ENCODE measurements around the gene LAMA3.

Gene LAMA3

GRCh38 chr18:23908827-23909226, 219.6 kb downstream of the LAMA3 start:
- H3K4me3 ChIP-seq (ENCODE audit: low read depth, low read length): no peak overlapping the region
- TF ChIP-seq CTCF (IDR thresholded peaks at IDR 0.05; ENCODE audit: control insufficient read depth, extremely low read depth, insufficient read depth): no peak

GRCh38 chr18:23910032-23910431, 220.8 kb downstream of the LAMA3 start:
- H3K4me3 ChIP-seq (ENCODE audit: low read depth, low read length): no peak overlapping the region
- DNase-seq (ENCODE audit: low read depth): no peak
- TF ChIP-seq CTCF (IDR thresholded peaks at IDR 0.05; ENCODE audit: control insufficient read depth, extremely low read depth, insufficient read depth): no peak

More at GRCh38 chr18:23908827-23909226, 219.6 kb downstream of the LAMA3 start:
- no peak for DNase-seq (ENCODE audit: low read depth)

GRCh38 chr18:23912356-23912755, 223.1 kb downstream of the LAMA3 start:
- no peak overlapping the region for H3K4me3 ChIP-seq (ENCODE audit: low read depth, low read length)
- DNase-seq (ENCODE audit: low read depth): no peak
- no peak for TF ChIP-seq CTCF (IDR thresholded peaks at IDR 0.05; ENCODE audit: control insufficient read depth, extremely low read depth, insufficient read depth)

- DNase-seq (ENCODE audit: low read depth): no peak
- TF ChIP-seq CTCF (IDR thresholded peaks at IDR 0.05; ENCODE audit: control insufficient read depth, extremely low read depth, insufficient read depth): no peak
- no peak overlapping the region for H3K4me3 ChIP-seq (ENCODE audit: low read depth, low read length)
Observed at GRCh38 chr18:23916338-23916737, 227.1 kb downstream of the LAMA3 start.

- DNase-seq (ENCODE audit: low read depth): no peak
Observed at GRCh38 chr18:23918395-23919032, 229.3 kb downstream of the LAMA3 start.

GRCh38 chr18:23920054-23920453, 230.8 kb downstream of the LAMA3 start:
- TF ChIP-seq CTCF (IDR thresholded peaks at IDR 0.05; ENCODE audit: control insufficient read depth, extremely low read depth, insufficient read depth): no peak

More at GRCh38 chr18:23918395-23919032, 229.3 kb downstream of the LAMA3 start:
- H3K4me3 ChIP-seq (ENCODE audit: low read depth, low read length): no peak overlapping the region
- peak; percentile 86 for TF ChIP-seq CTCF (IDR thresholded peaks at IDR 0.05; ENCODE audit: control insufficient read depth, extremely low read depth, insufficient read depth)

GRCh38 chr18:23921716-23922285, 232.5 kb downstream of the LAMA3 start:
- no peak for DNase-seq (ENCODE audit: low read depth)
- no peak for TF ChIP-seq CTCF (IDR thresholded peaks at IDR 0.05; ENCODE audit: control insufficient read depth, extremely low read depth, insufficient read depth)
- no peak overlapping the region for H3K4me3 ChIP-seq (ENCODE audit: low read depth, low read length)

More at GRCh38 chr18:23920054-23920453, 230.8 kb downstream of the LAMA3 start:
- DNase-seq (ENCODE audit: low read depth): no peak
- no peak overlapping the region for H3K4me3 ChIP-seq (ENCODE audit: low read depth, low read length)
